ENCODE measurements around the gene DEDD2.

Gene DEDD2

GRCh38 chr19:42226886-42227285 lies 9.4 kb upstream of the DEDD2 start:
- DNase-seq = no peak

GRCh38 chr19:42225718-42226292 lies 8.3 kb upstream of the DEDD2 start:
- DNase-seq = no peak

DNA sequence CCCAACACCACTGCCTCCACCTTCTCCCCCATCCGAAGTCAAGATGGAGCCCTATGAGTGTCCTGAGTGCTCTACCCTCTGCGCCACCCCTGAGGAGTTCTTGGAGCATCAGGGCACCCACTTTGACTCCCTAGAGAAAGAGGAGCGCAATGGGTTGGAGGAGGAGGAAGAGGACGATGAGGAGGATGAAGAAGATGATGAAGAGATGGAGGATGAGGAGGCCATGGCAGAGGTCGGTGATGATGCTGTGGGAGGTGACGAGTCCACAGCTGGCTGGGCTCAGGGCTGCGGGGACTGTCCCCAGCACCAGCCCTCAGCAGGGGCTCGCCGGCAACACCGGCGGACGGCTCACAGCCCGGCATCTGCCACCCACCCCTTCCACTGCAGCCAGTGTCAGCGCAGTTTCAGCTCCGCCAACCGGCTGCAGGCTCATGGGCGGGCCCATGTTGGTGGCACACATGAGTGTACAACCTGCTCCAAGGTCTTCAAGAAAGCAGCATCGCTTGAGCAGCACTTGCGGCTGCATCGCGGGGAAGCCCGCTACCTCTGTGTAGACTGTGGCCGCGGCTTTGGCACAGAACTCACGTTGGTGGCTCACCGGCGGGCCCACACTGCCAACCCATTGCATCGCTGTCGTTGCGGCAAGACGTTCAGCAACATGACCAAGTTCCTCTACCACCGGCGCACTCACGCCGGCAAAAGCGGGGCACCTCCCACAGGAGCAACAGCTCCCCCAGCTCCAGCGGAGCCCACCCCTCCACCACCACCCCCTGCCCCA lies 7.7 kb upstream of the DEDD2 start:
- no peak for DNase-seq

DNA sequence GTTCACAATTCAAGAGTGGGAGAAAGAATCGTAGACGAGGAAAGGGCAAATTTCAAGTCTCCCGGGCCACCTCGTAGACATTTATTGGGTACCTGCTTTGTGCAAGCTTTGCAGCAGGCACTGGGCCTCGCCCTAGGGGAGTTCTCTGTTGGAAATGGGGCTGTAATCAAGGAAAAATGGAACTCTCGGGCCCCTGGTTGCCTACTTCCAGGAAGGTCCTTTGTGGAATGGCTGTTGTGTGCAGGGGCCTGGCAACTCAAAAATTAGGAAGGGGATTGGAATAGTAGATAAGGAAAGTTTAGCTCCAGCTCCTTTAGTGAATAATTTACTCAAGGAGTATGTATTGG lies 3.2 kb upstream of the DEDD2 start:
- DNase-seq = no peak

DNA sequence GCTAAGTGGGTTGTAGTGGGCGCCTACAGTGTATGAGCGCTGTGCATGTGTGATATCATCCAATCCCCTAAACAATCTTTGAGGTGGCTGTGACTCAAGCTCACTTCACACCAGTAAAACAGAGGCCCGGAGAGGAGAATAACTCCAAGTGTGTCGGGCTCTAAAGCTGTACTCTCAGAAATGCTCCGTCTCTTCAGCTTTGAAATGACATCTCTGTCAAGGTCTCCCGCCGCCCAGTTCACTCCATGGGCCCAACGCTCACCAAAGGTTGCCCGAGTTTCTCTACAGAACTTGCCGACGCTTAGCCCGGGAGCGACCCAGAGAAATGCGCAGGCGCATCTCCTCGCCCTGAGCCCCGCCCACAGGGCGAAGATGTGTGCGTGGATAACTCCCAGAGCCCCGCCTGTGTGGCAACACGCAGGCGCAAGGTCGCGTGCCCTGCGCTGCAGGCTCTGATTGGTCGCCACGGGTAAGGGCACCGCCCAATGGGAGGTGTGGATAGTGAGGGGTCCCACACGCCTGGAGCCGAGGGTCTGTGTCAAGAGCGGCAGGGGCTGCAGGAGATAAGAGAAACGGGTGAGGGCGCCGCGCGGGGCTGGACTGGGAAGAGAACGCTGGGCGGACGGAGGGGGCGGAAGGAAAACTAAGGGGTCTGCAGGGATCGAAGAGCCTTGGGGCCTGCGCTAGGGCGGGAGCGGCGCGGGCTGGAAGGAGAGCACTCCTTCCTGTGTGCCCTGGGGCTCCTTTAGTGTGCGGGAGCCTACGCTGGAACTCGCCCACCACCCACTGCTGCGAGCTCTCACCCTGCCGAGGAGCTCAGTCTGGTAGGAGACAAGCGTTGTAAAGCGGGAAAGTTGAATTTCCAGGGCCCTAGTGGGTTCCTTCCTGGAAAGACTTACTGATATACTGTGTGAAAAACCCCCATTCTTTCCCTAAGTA lies 2.6 kb upstream of the DEDD2 start, which contains the start of gene ZNF526:
Gene ZNF526, plus strand, starts transcription at position 501 of the 939 bp plus-strand sequence. CDS start 4,092 bp downstream, outside the sequence.
- DNase-seq = peak; percentile 97

DNA sequence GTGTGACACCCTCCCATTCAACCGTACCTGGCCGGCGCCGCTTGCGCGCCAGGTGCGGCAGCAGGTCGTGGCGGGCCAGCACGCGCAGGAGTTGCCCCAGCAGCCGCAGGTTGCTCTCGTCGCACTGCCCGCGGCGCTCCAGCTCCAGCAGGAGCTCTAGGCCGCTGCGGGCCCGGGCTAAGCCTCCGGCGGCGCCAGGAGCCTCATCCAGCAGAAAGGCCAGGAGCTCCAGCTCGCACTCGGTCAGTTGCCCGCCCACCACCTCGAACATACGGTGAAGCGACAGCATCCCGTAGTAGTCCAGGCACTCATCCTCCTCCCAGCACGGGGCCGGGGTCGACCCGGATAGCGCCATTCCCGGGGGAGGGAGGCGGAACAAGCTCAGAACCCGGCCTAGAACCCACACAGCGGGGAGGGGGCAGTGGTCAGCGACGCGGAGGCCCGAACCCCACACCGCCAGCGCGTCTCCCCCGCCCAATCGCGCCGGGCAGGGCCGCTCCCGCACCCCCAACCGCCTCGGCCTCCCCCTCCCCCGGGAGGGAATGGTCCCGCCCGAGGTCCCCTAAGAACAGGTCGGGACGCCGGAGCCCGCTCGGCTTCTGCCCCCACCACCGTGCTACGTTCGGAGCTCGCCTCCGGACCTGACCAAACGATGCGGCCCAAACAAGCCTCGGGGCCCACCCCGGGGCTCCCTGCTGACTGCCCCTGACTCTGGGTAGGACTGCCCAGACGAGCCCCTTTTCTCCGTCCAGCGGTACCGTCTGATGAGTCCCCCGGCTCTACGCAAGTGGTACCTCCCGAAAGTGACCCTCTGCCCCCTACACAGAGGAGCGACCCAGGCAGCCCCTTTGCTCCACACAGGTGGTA lies 591 bp downstream of the DEDD2 start:
- DNase-seq = peak; percentile 12

DNA sequence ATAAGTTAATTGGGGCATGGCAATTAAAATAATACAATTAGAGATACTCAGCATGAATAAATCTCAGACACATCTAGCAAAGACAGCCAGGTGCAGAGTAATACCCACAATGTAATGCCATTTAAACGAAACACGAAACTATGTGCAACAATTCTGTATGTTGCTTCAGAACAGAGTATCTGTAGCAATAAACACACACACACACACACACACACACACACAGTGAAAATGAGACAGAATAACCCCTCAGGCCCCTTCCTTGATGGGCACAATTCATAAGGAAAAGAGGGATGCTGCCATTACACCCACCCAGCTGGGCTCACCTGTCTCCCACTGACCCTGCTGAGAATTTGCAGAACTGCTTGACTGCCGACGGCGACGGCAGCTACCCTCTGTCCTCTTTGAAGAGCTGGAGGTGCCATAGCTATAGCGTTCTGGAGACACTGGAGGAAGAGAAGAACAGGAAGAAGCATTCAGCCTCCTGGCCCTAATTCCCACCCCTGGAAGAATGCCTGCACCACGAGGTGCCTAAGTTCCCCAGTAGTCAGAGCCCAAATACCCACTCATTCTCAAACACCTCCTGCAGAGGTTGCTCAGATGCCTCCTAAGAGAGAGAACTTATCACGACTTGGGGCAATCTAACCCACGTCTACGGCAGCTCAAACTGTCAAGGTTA lies 2.5 kb downstream of the DEDD2 start:
- no peak for DNase-seq

GRCh38 chr19:42212886-42213285 lies 4.6 kb downstream of the DEDD2 start:
- DNase-seq = no peak

- no peak for DNase-seq
These were observed 8.9 kb downstream of the DEDD2 start for GRCh38 chr19:42208612-42209011.

GRCh38 chr19:42207767-42208271 lies 9.7 kb downstream of the DEDD2 start:
- DNase-seq = no peak

DNA sequence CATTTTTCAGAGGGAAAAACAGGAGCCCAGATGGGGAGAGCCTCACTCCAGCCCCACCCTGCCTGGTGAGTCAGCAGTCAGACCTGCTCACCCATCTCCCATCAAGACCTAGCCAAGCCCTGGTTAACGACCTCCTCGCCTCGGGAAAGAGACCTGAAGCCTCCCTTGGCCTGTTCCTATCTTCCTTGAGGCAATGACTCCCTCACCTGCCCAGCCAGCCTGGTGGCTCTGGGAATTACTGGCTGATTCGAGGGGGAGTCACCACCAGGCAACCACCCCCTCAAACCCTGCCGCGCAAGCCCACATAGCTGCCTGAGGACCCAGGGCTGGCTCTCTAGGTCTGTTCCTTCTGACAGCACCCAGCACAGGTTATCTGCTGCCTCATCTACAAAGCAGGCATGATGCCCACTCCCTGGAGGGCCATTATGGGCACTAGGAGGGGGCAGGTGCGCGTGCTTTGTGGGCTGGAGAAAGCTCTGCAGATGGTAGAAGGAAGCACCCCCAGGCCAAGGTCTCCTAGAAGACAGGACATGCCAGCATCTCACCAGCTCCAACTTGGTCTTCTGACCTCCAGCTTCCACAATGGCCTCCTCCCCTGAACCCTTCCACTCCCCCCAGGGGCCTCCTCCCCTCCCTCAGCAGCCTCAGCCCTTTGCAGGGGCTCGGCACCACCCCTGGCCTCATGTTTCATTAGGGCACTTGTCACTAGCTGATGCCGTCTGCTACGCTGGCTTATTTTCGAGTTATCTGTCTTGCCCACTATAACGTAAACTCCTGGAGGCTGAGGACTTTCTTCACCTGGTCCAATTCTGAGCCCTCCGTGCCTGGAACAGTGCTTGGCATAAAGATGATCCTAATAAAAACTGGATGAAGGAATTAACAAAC lies 10.4 kb downstream of the DEDD2 start:
- DNase-seq = no peak

GRCh38 chr19:42204664-42205063 lies 12.8 kb downstream of the DEDD2 start:
- DNase-seq = no peak

GRCh38 chr19:42203700-42204099 lies 13.8 kb downstream of the DEDD2 start:
- no peak for DNase-seq

GRCh38 chr19:42202290-42202880 lies 15.1 kb downstream of the DEDD2 start:
- DNase-seq = no peak

- no peak for DNase-seq
These were observed 15.8 kb downstream of the DEDD2 start for GRCh38 chr19:42201489-42202289.

GRCh38 chr19:42200116-42200715 lies 17.3 kb downstream of the DEDD2 start:
- no peak for DNase-seq

DNA sequence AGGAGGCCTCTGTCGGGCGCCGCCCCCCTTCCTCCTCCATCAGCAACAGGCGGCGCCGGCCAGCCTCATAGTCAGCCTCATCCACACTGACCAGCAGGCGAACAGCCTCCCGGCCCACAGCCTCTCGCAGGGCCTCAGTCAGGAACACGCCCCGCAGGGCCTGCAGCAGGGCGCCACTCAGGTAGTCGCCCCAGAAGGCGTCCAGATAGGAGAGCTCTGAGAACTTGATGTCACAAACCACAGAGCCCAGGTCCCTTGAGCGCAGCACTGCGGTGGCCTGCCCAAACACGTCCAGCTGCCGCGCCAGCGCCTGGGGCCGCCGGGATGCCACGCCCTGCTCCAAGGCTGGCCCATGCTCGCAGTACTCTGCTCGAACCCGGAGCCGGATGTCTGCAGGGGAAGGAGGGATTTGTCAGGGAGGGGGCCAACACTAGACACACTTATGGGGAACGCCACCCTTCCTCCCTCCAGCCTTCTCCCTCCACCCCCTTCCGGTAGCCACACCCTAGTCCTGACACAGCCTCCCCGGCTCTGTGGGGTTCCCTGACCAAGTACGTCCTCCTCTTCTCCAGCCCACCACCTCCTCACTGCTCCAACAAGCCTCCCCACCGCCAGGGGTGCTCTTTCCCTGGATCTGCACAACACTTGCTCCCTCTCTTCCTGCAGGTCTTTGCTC lies 17.9 kb downstream of the DEDD2 start:
- DNase-seq = no peak

GRCh38 chr19:42198676-42199439 lies 18.6 kb downstream of the DEDD2 start:
- no peak for DNase-seq

All from NCI-H1105 (cell line).